ENCODE data around the gene TMEM272.

The TMEM272 gene

GRCh38 chr13:51849145-51850101 is 4.4 kb upstream of the TMEM272 start:
- peak in 1 of 2 donors; percentile 12 for DNase-seq (ENCODE audit: low read depth in 2 of 2)

GRCh38 chr13:51848674-51849073 is 3.7 kb upstream of the TMEM272 start:
- DNase-seq (ENCODE audit: low read depth in 2 of 2), result no peak

- no peak for DNase-seq (ENCODE audit: low read depth in 2 of 2)
Measured at GRCh38 chr13:51846756-51847155, 1.8 kb upstream of the TMEM272 start.

- no peak for DNase-seq (ENCODE audit: low read depth in 2 of 2)
Measured at GRCh38 chr13:51845574-51846318, 769 bp upstream of the TMEM272 start.

- no peak for DNase-seq (ENCODE audit: low read depth in 2 of 2)
Measured at GRCh38 chr13:51843529-51843928, 1.4 kb downstream of the TMEM272 start.

GRCh38 chr13:51841732-51842131 is 3.2 kb downstream of the TMEM272 start:
- DNase-seq (ENCODE audit: low read depth in 2 of 2), result no peak

GRCh38 chr13:51840917-51841316 is 4.1 kb downstream of the TMEM272 start:
- DNase-seq (ENCODE audit: low read depth in 2 of 2), result no peak

- no peak for DNase-seq (ENCODE audit: low read depth in 2 of 2)
Measured at GRCh38 chr13:51839711-51840540, 5.1 kb downstream of the TMEM272 start.

- DNase-seq (ENCODE audit: low read depth in 2 of 2), result no peak
Measured at GRCh38 chr13:51838240-51838846, 6.6 kb downstream of the TMEM272 start.

GRCh38 chr13:51837016-51837415 is 8.0 kb downstream of the TMEM272 start:
- DNase-seq (ENCODE audit: low read depth in 2 of 2), result no peak

- DNase-seq (ENCODE audit: low read depth in 2 of 2), result no peak
Measured at GRCh38 chr13:51834581-51835171, 10.3 kb downstream of the TMEM272 start.

GRCh38 chr13:51833980-51834379 is 11.0 kb downstream of the TMEM272 start:
- DNase-seq (ENCODE audit: low read depth in 2 of 2), result no peak

GRCh38 chr13:51832471-51833152 is 12.4 kb downstream of the TMEM272 start:
- no peak for DNase-seq (ENCODE audit: low read depth in 2 of 2)

GRCh38 chr13:51831519-51831918 is 13.5 kb downstream of the TMEM272 start:
- no peak for DNase-seq (ENCODE audit: low read depth in 2 of 2)

- DNase-seq (ENCODE audit: low read depth in 2 of 2), result no peak
Measured at GRCh38 chr13:51829568-51829899, 15.4 kb downstream of the TMEM272 start.

- no peak for DNase-seq (ENCODE audit: low read depth in 2 of 2)
Measured at GRCh38 chr13:51828730-51829567, 16.0 kb downstream of the TMEM272 start.

GRCh38 chr13:51827254-51827653 is 17.7 kb downstream of the TMEM272 start:
- DNase-seq (ENCODE audit: low read depth in 2 of 2), result no peak

GRCh38 chr13:51826606-51827005 is 18.4 kb downstream of the TMEM272 start:
- DNase-seq (ENCODE audit: low read depth in 2 of 2), result no peak

GRCh38 chr13:51825681-51826254 is 19.2 kb downstream of the TMEM272 start:
- DNase-seq (ENCODE audit: low read depth in 2 of 2), result no peak

Data from stimulated activated CD8-positive, alpha-beta memory T cell treated with anti-CD3 and anti-CD28 coated beads, Interleukin-15, amount 100 ng/mL, for 48 hours (primary cell).